WTC11 (cell line): ENCODE data around the gene ATF7IP. TPM values are rescaled to one million over a fixed set of nuclear protein-coding genes. Genes with fewer than 3 reads are reported as not detected.

ENCODE experiments used
- ATAC-seq: fragments of 200-7000 bp; cut with Tn5 transposase; 2 replicates; pipeline ENCODE4 v1.10.0; 2021; ENCODE audit warnings: mild to moderate bottlenecking, moderate library complexity
- CTCF ChIA-PET: fragments of 300-600 bp; sonication (Branson Sonifier 250); formaldehyde crosslinking; loops from one replicate; lab custom pipeline; 2021; ENCODE audit warnings: antibody characterized with exemption; lab: Charles Lee
- POLR2A ChIA-PET: fragments of 350-600 bp; sonication (Branson Sonifier 250); formaldehyde crosslinking; loops from one replicate; lab custom pipeline; 2021; ENCODE audit warnings: antibody characterized with exemption; lab: Charles Lee
- DNase-seq: peaks from one replicate; pipeline ENCODE4 v3.0.0; 2021; ENCODE audit warnings: low spot score
- H3K27ac Mint-ChIP-seq: 2 replicates; pipeline ENCODE4 v1.8.0; 2021; ENCODE audit warnings: mixed read lengths
- H3K27me3 Mint-ChIP-seq: 2 replicates; pipeline ENCODE4 v1.8.0; 2021; ENCODE audit warnings: low read depth, mild to moderate bottlenecking, moderate library complexity, mixed read lengths
- H3K36me3 Mint-ChIP-seq: 2 replicates; pipeline ENCODE4 v1.8.0; 2021; ENCODE audit warnings: mixed read lengths
- H3K4me1 Mint-ChIP-seq: 2 replicates; pipeline ENCODE4 v1.8.0; 2022; ENCODE audit warnings: mixed read lengths
- H3K4me3 Mint-ChIP-seq: 2 replicates; pipeline ENCODE4 v1.8.0; 2021; ENCODE audit warnings: mild to moderate bottlenecking, moderate library complexity, mixed read lengths
- H3K9me3 Mint-ChIP-seq: 2 replicates; pipeline ENCODE4 v1.8.0; 2021; ENCODE audit warnings: mixed read lengths
- AR ChIP-seq: fragments of 250-450 bp; sonication (Bioruptor Pico); IDR thresholded peaks from 2 replicates; pipeline ENCODE4 v1.9.0; 2021; ENCODE audit warnings: mild to moderate bottlenecking
- CREM ChIP-seq: sonication (generic); formaldehyde crosslinking; IDR thresholded peaks from 2 replicates; pipeline ENCODE4 v1.8.1; 2022; ENCODE audit warnings: mild to moderate bottlenecking, missing genetic modification reagents, moderate library complexity
- E2F1 ChIP-seq: sonication (generic); formaldehyde crosslinking; IDR thresholded peaks from 2 replicates; pipeline ENCODE4 v1.8.0; 2022; ENCODE audit warnings: mild to moderate bottlenecking, missing genetic modification reagents
- EMX1 ChIP-seq: fragments of 250-450 bp; sonication (Bioruptor Pico); IDR thresholded peaks from 2 replicates; pipeline ENCODE4 v1.8.0; 2021; ENCODE audit warnings: mild to moderate bottlenecking
- GRHL2 ChIP-seq: fragments of 250-450 bp; sonication (Bioruptor Pico); IDR thresholded peaks from 2 replicates; pipeline ENCODE4 v1.8.0; 2022; ENCODE audit warnings: mild to moderate bottlenecking, moderate library complexity; ENCODE audit not compliant: insufficient replicate concordance, severe bottlenecking
- IRF1 ChIP-seq: sonication (generic); formaldehyde crosslinking; IDR thresholded peaks from 2 replicates; pipeline ENCODE4 v1.8.0; 2023; ENCODE audit warnings: missing genetic modification reagents
- IRF2 ChIP-seq: sonication (generic); formaldehyde crosslinking; IDR thresholded peaks from 2 replicates; pipeline ENCODE4 v1.8.0; 2022; ENCODE audit warnings: low read depth, missing genetic modification reagents, borderline replicate concordance
- NFATC4 ChIP-seq: fragments of 250-450 bp; sonication (Bioruptor Pico); IDR thresholded peaks from 2 replicates; pipeline ENCODE4 v1.9.0; 2021; ENCODE audit warnings: mild to moderate bottlenecking
- NFYB ChIP-seq: sonication (generic); formaldehyde crosslinking; conservative IDR thresholded peaks from 2 replicates; pipeline ENCODE4 v1.8.0; 2022; ENCODE audit warnings: low read depth, missing genetic modification reagents
- NR3C1 ChIP-seq: sonication (generic); formaldehyde crosslinking; conservative IDR thresholded peaks from 2 replicates; pipeline ENCODE4 v1.8.1; 2023; ENCODE audit warnings: low read depth, mild to moderate bottlenecking, missing genetic modification reagents
- PREB ChIP-seq: sonication (generic); formaldehyde crosslinking; IDR thresholded peaks from 2 replicates; pipeline ENCODE4 v1.8.1; 2022; ENCODE audit warnings: mild to moderate bottlenecking, missing genetic modification reagents, moderate library complexity, borderline replicate concordance
- STAT6 ChIP-seq: sonication (generic); formaldehyde crosslinking; conservative IDR thresholded peaks from 2 replicates; pipeline ENCODE4 v1.8.1; 2023; ENCODE audit warnings: mild to moderate bottlenecking, low read depth, missing genetic modification reagents, moderate library complexity
- TCF7 ChIP-seq: sonication (generic); formaldehyde crosslinking; IDR thresholded peaks from 2 replicates; pipeline ENCODE4 v1.8.0; 2022; ENCODE audit warnings: mild to moderate bottlenecking, low read depth, missing genetic modification reagents, moderate library complexity
- TP53 ChIP-seq: sonication (generic); formaldehyde crosslinking; IDR thresholded peaks from 2 replicates; pipeline ENCODE4 v1.8.1; 2023; ENCODE audit warnings: mild to moderate bottlenecking, missing genetic modification reagents
- ZNF138 ChIP-seq: sonication (generic); formaldehyde crosslinking; conservative IDR thresholded peaks from 2 replicates; pipeline ENCODE4 v1.8.1; 2022; ENCODE audit warnings: mild to moderate bottlenecking, moderate library complexity, missing genetic modification reagents
- total RNA-seq: library from RNA; stranded (reverse); gene quantifications from 3 replicates; pipeline ENCODE4 v1.2.3, GENCODE V29; 2021
- TF ChIP-seq, protein P1 (sequence below): fragments of 250-450 bp; sonication (Bioruptor Pico); IDR thresholded peaks from 2 replicates; pipeline ENCODE4 v1.9.0; 2021; ENCODE audit warnings: moderate library complexity, mild to moderate bottlenecking, inconsistent platforms, borderline replicate concordance
- TF ChIP-seq, protein P2 (sequence below): sonication (generic); formaldehyde crosslinking; IDR thresholded peaks from 2 replicates; pipeline ENCODE4 v1.8.1; 2022; ENCODE audit warnings: low read depth, missing genetic modification reagents, borderline replicate concordance

ATF7IP gene
- total RNA-seq, 1 experiment from 2014 or later: 141 TPM

GRCh38 chr12:14418451-14418890 is 53.0 kb downstream of the ATF7IP start:
- Mint-ChIP-seq H3K27me3 (no peaks in the 10 kb centered on the region), H3K4me3 (0 out of 2 replicates have a peak overlapping the region, but pooled peaks have one; percentile 14), H3K9me3 (no peaks in the 10 kb centered on the region), H3K36me3 (peaks cover 28% of the 10 kb centered on the region), H3K4me1 (peaks cover 77% of the 10 kb centered on the region), H3K27ac (peak overlapping the region; percentile 49; the same call in 1 of the 2 replicates)
- ChIA-PET POLR2A (interaction anchor here (1.1 kb wide), 1 partner anchor 53 kb away, joined by 7 read pairs; the partner anchor contains the start of gene ATF7IP), CTCF (interaction anchor here (1.0 to 1.1 kb wide), 2 partner anchors 173 to 233 kb away, joined by 3 read pairs; no protein-coding TSS in a partner anchor)
- ATAC-seq (no peak), DNase-seq (no peak)
- TF ChIP-seq TCF7 (CRISPR knock-in tag) (no peak), PREB (no peak), GRHL2 (no peak), NR3C1 (CRISPR knock-in tag) (no peak), IRF2 (CRISPR knock-in tag) (no peak), NFATC4 (CRISPR knock-in tag) (no peak), IRF1 (CRISPR knock-in tag) (no peak)

GRCh38 chr12:14422516-14423230 is 57.2 kb downstream of the ATF7IP start:
- TF ChIP-seq, protein P1, sequence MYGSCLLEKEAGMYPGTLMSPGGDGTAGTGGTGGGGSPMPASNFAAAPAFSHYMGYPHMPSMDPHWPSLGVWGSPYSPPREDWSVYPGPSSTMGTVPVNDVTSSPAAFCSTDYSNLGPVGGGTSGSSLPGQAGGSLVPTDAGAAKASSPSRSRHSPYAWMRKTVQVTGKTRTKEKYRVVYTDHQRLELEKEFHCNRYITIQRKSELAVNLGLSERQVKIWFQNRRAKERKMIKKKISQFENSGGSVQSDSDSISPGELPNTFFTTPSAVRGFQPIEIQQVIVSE (CRISPR knock-in tag): no peak
- TF ChIP-seq TP53 (CRISPR knock-in tag) (no peak), EMX1 (CRISPR knock-in tag) (no peak)
- TF ChIP-seq, protein P2, sequence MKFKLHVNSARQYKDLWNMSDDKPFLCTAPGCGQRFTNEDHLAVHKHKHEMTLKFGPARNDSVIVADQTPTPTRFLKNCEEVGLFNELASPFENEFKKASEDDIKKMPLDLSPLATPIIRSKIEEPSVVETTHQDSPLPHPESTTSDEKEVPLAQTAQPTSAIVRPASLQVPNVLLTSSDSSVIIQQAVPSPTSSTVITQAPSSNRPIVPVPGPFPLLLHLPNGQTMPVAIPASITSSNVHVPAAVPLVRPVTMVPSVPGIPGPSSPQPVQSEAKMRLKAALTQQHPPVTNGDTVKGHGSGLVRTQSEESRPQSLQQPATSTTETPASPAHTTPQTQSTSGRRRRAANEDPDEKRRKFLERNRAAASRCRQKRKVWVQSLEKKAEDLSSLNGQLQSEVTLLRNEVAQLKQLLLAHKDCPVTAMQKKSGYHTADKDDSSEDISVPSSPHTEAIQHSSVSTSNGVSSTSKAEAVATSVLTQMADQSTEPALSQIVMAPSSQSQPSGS: no peak
- H3K36me3 Mint-ChIP-seq: peaks cover 62% of the 10 kb centered on the region
- no peak overlapping the region for H3K4me3 Mint-ChIP-seq
- ChIA-PET POLR2A (no interaction called here), CTCF (interaction anchor here (1.3 kb wide), 2 partner anchors 31 to 32 kb away, joined by 3 to 6 read pairs; no protein-coding TSS in a partner anchor)
- H3K27ac Mint-ChIP-seq: peak overlapping the region; percentile 63; the same call in 1 of the 2 replicates
- no peak for DNase-seq
- ATAC-seq: no peak
- no peaks in the 10 kb centered on the region for H3K27me3 Mint-ChIP-seq
- no peaks in the 10 kb centered on the region; the same call in 1 of the 2 replicates for H3K9me3 Mint-ChIP-seq
- peaks cover 49% of the 10 kb centered on the region for H3K4me1 Mint-ChIP-seq

GRCh38 chr12:14424545-14424944 is 59.1 kb downstream of the ATF7IP start:
- TF ChIP-seq ZNF138 (CRISPR knock-in tag) (no peak), STAT6 (CRISPR knock-in tag) (no peak), NFYB (CRISPR knock-in tag) (no peak), E2F1 (CRISPR knock-in tag) (no peak), CREM (CRISPR knock-in tag) (no peak), AR (CRISPR knock-in tag) (no peak)
- peaks cover 75% of the 10 kb centered on the region for H3K36me3 Mint-ChIP-seq
- H3K27me3 Mint-ChIP-seq: no peaks in the 10 kb centered on the region
- H3K4me1 Mint-ChIP-seq: peaks cover 45% of the 10 kb centered on the region
- no peak for DNase-seq
- peaks cover under 1% of the 10 kb centered on the region; the same call in 1 of the 2 replicates for H3K9me3 Mint-ChIP-seq
- CTCF ChIA-PET: no interaction called here
- no peak for ATAC-seq
- POLR2A ChIA-PET: interaction anchor here (0.5 kb wide), 1 partner anchor 18 kb away, joined by 3 read pairs; no protein-coding TSS in a partner anchor
- no peak overlapping the region for H3K4me3 Mint-ChIP-seq
- 0 out of 2 replicates have a peak overlapping the region, but pooled peaks have one; percentile 12 for H3K27ac Mint-ChIP-seq
